DND-41 (cell line): ENCODE data around the gene PCSK2.

Experiments
- ATAC-seq: fragments of 200-7000 bp; cut with Tn5 transposase; 3 replicates; pipeline ENCODE4 v1.9.1; 2021; ENCODE audit warnings: low read depth; ENCODE audit not compliant: insufficient read depth
- DNase-seq: peaks from one replicate; pipeline ENCODE4 v3.0.0-alpha.2; 2020
- H2AFZ ChIP-seq: 2 replicates; pipeline ENCODE4 v1.6.0; 2012; ENCODE audit warnings: low read depth, low read length
- H3K27ac ChIP-seq: 2 replicates; pipeline ENCODE4 v1.5.1; 2012; ENCODE audit warnings: low read length, inconsistent platforms
- H3K27me3 ChIP-seq: fragments of 200-600 bp; sonication (generic); 2 replicates; pipeline ENCODE4 v1.6.0; 2012; ENCODE audit warnings: low read length, mild to moderate bottlenecking, inconsistent platforms; ENCODE audit not compliant: insufficient read depth, poor library complexity
- H3K36me3 ChIP-seq: 2 replicates; pipeline ENCODE4 v1.5.1; 2012; ENCODE audit warnings: low read length, inconsistent platforms; ENCODE audit not compliant: insufficient read depth
- H3K4me1 ChIP-seq: 2 replicates; pipeline ENCODE4 v1.5.1; 2012; ENCODE audit warnings: mild to moderate bottlenecking, low read length; ENCODE audit not compliant: insufficient read depth
- H3K4me2 ChIP-seq: 2 replicates; pipeline ENCODE4 v1.6.0; 2012; ENCODE audit warnings: mild to moderate bottlenecking, moderate library complexity, low read length, inconsistent platforms; ENCODE audit not compliant: insufficient read depth
- H3K4me3 ChIP-seq, 2 experiments: fragments of 200-600 bp in 1 of 2; shearing (Covaris generic) in 1 of 2; 2 replicates each; pipeline ENCODE4 v1.5.1; 2012 to 2016; ENCODE audit warnings: inconsistent platforms in 2 of 2, low read length in 2 of 2, mild to moderate bottlenecking in 2 of 2, low read depth in 1 of 2, moderate library complexity in 1 of 2
- H3K79me2 ChIP-seq: 2 replicates; pipeline ENCODE4 v1.6.0; 2012; ENCODE audit warnings: low read length, inconsistent platforms; ENCODE audit not compliant: insufficient read depth
- H3K9ac ChIP-seq: 2 replicates; pipeline ENCODE4 v1.6.0; 2012; ENCODE audit warnings: low read depth, mild to moderate bottlenecking, inconsistent platforms, low read length, moderate library complexity
- H3K9me3 ChIP-seq: 2 replicates; pipeline ENCODE4 v1.5.1; 2012; ENCODE audit warnings: low read length, moderate library complexity, mild to moderate bottlenecking, inconsistent platforms; ENCODE audit not compliant: insufficient read depth, severe bottlenecking
- H4K20me1 ChIP-seq: 2 replicates; pipeline ENCODE4 v1.6.0; 2012; ENCODE audit warnings: low read length; ENCODE audit not compliant: insufficient read depth
- EZH2 ChIP-seq: IDR thresholded peaks from 3 replicates; pipeline ENCODE4 v1.6.1; 2012; ENCODE audit warnings: borderline replicate concordance, low read depth, mild to moderate bottlenecking, moderate library complexity, low read length, inconsistent platforms; ENCODE audit not compliant: severe bottlenecking
- TF ChIP-seq, protein P1 (sequence below): IDR thresholded peaks from 2 replicates; pipeline ENCODE4 v1.5.1; 2012; ENCODE audit warnings: borderline replicate concordance, low read length, moderate library complexity, mild to moderate bottlenecking; ENCODE audit not compliant: poor library complexity, severe bottlenecking; ENCODE audit errors: extremely low read depth

Gene PCSK2

DNA sequence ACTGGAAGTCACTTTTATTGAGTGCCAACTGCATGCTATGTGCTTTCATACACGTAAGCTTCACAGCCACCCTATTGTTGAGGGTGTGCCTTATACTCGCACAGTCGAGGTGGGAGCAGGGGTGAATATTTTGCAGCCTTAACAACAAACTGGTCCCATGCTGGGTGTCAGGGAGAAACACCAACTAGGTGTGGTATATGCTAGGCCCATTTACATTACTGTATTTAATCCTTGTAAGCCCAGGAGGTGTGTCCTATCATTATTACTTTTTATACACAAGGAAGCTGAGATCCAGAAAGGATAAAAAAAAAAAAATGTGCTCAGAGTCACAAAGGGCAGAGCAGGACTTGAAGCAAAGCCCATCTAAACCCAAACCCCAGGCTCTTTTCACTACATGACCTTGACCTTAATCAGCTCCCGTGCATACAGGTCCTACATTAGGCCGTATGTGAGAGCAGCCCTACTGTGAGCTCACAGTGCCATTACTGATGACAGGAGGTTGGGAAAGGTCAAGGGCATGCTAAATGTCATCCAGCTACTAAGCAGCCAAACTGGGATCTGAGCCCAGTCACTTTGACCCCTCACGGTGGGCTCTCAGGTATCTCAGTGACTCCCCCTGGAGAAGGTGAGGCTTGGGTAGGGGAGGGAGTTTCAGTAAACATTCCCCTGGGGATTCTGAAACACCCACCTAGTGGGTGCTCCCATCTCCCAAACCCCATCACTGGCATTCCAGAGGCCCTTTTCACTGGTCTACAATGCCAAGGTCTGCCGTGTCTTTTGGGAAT, 242.6 kb downstream of the PCSK2 start:
- Histone ChIP-seq H3K4me3 (no peak overlapping the region), H3K9ac (no peak overlapping the region), H3K36me3 (no peaks in the 10 kb centered on the region), H2AFZ (no peak overlapping the region), H4K20me1 (no peaks in the 10 kb centered on the region), H3K79me2 (no peaks in the 10 kb centered on the region), H3K27ac (no peak overlapping the region), H3K4me1 (no peaks in the 10 kb centered on the region), H3K27me3 (no peaks in the 10 kb centered on the region), H3K9me3 (peaks cover 2% of the 10 kb centered on the region), H3K4me2 (no peak overlapping the region)
- no peak for TF ChIP-seq EZH2
- TF ChIP-seq, protein P1, sequence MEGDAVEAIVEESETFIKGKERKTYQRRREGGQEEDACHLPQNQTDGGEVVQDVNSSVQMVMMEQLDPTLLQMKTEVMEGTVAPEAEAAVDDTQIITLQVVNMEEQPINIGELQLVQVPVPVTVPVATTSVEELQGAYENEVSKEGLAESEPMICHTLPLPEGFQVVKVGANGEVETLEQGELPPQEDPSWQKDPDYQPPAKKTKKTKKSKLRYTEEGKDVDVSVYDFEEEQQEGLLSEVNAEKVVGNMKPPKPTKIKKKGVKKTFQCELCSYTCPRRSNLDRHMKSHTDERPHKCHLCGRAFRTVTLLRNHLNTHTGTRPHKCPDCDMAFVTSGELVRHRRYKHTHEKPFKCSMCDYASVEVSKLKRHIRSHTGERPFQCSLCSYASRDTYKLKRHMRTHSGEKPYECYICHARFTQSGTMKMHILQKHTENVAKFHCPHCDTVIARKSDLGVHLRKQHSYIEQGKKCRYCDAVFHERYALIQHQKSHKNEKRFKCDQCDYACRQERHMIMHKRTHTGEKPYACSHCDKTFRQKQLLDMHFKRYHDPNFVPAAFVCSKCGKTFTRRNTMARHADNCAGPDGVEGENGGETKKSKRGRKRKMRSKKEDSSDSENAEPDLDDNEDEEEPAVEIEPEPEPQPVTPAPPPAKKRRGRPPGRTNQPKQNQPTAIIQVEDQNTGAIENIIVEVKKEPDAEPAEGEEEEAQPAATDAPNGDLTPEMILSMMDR, result no peak
- DNase-seq (no peak), ATAC-seq (no peak)

DNA sequence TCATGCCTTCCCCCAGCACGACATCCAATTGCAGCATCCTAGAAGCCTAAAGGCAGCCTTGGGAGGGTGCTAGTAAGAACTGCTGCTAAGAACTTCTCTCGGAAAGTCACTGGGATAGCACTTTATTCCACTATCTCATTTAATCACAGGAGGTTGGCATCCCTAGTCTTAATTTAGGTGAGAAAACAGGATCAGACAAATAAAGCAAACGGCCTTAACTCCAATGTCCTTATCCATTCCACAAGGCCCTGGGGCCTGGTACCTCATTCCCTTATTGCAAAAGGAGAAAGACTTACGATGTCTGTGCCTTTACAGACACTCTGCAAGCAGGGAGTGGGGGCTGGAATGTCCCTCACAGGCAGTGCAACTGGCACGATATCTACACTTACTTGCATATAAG, 243.7 kb downstream of the PCSK2 start:
- H3K9me3 ChIP-seq, result peaks cover 2% of the 10 kb centered on the region
- H3K36me3 ChIP-seq, result no peaks in the 10 kb centered on the region
- ATAC-seq, result no peak

DNA sequence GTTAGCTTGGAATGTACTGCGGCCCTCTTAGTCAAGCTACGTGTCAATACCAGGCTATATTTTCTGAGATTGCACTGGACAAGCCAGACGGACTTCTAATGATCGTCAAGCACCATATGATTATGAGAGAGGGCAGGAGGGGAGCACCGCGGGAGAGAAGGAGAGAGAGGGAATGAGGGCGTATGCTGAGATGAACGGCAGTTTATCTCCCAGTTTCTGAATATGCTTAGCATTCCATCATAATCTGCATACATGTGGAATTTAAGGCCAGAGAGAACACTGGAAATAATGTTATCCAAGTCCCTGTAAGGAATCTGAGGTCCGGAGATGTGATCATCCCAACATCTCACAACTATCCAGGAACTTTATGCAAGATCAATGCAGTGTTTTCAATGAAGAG, 244.1 kb downstream of the PCSK2 start:
- H2AFZ ChIP-seq, result no peak overlapping the region
- H3K4me2 ChIP-seq, result no peak overlapping the region
- peaks cover 2% of the 10 kb centered on the region for H3K9me3 ChIP-seq
- H4K20me1 ChIP-seq, result no peaks in the 10 kb centered on the region
- H3K27me3 ChIP-seq, result no peaks in the 10 kb centered on the region
- H3K27ac ChIP-seq, result no peak overlapping the region
- no peak overlapping the region for H3K9ac ChIP-seq
- H3K4me1 ChIP-seq, result no peaks in the 10 kb centered on the region
- H3K79me2 ChIP-seq, result no peaks in the 10 kb centered on the region
- no peak for DNase-seq
- no peak for ATAC-seq
- TF ChIP-seq, protein P1, result no peak
- TF ChIP-seq EZH2, result no peak
- no peaks in the 10 kb centered on the region for H3K36me3 ChIP-seq
- no peak overlapping the region for H3K4me3 ChIP-seq

More for the DNA sequence above, 243.7 kb downstream of the PCSK2 start:
- Histone ChIP-seq H4K20me1 (no peaks in the 10 kb centered on the region), H3K4me1 (no peaks in the 10 kb centered on the region), H3K4me3 (no peak overlapping the region), H3K79me2 (no peaks in the 10 kb centered on the region), H3K27me3 (no peaks in the 10 kb centered on the region), H3K9ac (no peak overlapping the region), H3K27ac (no peak overlapping the region), H3K4me2 (no peak overlapping the region), H2AFZ (no peak overlapping the region)
- TF ChIP-seq, protein P1, result no peak
- TF ChIP-seq EZH2, result no peak
- no peak for DNase-seq
